Activated CD8-positive, alpha-beta memory T cell treated with anti-CD3 and anti-CD28 coated beads, Interleukin-2, amount 50 U/mL, for 1 hour (primary cell): ENCODE results near the gene DAB2IP.

ENCODE experiments used
- DNase-seq: peaks from one replicate; pipeline ENCODE4 v3.0.0-alpha.2; 2020; ENCODE audit errors: extremely low read depth

Gene DAB2IP

DNA sequence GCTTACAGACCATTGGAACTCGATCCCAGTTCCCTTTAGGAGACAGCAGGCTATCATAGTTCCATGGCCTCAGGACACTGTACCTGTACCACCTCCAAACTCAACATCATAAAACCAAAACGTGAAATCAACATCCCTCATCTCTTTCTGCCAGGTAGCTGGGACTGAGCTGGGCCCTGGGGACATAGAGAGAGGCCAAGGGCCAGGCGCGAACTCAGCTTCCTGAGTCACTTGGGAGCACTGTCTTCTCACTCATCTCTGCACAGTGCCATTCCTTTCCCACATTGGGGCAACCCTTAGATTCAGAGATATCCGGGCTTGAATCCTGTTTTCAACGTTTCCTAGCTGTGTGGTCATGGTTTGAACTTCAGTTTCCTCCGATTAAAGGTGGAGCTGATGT is 12.2 kb downstream of the DAB2IP start:
- DNase-seq, result no peak

DNA sequence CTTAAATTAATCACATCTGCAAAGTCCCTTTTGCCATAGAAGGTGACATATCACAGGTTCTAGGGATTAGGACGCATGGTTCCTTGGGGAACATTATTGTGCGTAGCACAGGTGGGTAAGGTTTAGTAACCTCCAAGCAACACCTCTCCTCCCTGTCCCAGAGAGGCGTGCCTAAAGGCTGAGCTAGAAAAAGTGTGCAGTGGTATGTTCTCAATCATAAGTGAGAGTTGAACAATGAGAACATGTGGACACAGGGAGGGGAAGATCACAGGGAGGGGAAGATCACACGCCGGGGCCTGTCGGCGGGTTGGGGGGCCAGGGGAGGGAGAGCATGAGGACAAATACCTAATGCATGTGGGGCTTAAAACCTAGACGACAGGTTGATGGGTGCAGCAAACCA is 14.9 kb downstream of the DAB2IP start:
- DNase-seq, result no peak

DNA sequence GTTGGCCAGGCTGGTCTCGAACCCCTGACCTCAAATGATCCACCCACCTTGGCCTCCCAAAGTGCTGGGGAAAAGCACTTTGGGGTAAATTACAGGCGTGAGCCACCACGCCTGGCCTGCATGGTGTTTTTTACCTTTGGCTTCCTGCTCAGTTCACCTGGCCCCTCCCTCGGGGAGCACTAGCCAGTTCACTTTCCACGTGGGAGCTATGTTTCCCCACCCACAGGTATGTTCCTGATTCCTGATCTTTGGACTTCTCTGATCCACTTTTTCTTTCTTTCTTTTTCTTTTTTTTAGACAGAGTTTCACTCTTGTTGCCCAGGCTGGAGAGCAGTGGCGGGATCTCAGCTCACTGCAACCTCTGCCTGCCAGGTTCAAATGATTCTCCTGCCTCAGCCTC is 15.8 kb downstream of the DAB2IP start:
- no peak for DNase-seq

GRCh38 chr9:121667890-121668289 is 16.5 kb downstream of the DAB2IP start:
- DNase-seq, result no peak

DNA sequence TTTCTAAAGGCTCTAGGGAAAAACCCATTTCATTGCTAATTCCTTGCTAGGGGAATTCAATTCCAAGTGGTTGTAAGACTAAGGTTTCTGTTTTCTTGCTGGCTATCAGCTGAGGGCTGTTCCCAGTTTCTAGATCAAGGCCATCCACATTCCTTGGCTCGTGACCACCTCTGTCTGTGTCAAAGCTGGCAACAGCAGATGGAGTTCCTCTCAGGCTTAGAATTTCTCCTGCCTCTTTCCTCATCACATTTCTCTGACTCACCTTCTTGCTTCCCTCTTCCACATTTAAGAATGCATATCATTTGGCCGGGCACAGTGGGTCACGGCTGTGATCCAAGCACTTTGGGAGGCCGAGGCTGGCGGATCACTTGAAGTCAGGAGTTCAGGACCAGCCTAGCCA is 19.0 kb downstream of the DAB2IP start:
- no peak for DNase-seq

GRCh38 chr9:121671612-121672155 is 20.2 kb downstream of the DAB2IP start:
- DNase-seq, result no peak

- DNase-seq, result no peak
These were observed 20.8 kb downstream of the DAB2IP start for GRCh38 chr9:121672213-121672612.

DNA sequence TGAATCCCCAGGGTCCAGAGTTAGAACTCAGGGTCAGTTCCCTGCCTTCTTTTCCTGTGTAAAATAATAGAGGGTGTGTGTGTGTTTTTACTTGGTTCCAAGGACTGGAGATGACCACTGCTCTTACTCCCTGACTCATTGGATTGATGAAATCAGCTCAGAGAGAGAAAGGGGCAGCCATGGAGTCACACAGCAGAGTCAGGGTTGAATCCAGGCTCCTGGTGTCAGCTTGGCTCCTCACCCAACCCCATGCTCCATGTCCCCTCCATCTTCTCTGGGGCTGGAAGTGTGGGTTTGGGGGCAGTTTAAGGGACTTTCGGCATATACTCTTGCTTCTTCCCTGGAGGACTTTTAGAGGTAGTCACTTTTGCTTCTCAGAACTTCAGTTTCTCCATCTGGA is 21.6 kb downstream of the DAB2IP start:
- DNase-seq, result no peak

GRCh38 chr9:121673576-121673975 is 22.1 kb downstream of the DAB2IP start:
- no peak for DNase-seq

DNA sequence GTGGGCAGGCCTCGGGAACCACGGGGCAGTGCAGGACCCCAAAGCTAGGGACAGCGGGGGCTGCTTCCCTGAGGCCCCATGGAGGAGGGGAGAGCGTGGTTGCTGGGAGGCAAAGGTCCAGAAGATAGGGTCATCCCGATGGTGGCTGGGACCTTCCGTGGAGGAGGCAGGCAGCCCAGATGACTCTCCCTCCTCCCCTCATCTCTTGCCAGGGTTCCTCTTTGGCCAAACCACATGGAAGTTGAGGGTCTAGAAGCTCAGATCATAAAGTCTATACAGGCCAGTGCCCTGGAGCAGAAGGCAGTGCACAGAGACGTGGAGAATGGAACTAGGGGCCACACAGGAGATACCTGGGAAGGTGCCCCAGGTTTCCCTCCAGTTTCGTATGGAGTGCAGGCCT is 22.6 kb downstream of the DAB2IP start:
- no peak for DNase-seq

DNA sequence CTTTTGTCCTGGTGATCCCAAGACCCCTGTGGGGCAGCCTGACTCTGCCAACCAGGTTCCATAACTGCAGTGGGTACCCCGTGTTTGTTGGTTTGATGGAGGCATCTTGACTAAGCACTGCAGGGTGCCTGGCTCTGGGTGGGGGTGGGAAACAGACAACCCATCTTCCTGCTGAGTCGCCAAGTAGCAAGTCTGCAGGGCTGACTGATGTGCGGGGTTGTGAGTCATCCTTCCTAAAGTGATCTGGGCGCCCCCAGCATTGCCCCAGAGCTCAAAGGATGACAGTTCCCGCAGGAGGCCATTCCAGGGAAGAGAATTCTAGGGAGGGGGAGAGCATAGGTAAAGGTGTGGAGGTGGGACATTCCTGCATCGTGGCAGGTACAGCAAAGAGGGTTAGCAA is 23.5 kb downstream of the DAB2IP start:
- no peak for DNase-seq

GRCh38 chr9:121675381-121675780 is 23.9 kb downstream of the DAB2IP start:
- no peak for DNase-seq

DNA sequence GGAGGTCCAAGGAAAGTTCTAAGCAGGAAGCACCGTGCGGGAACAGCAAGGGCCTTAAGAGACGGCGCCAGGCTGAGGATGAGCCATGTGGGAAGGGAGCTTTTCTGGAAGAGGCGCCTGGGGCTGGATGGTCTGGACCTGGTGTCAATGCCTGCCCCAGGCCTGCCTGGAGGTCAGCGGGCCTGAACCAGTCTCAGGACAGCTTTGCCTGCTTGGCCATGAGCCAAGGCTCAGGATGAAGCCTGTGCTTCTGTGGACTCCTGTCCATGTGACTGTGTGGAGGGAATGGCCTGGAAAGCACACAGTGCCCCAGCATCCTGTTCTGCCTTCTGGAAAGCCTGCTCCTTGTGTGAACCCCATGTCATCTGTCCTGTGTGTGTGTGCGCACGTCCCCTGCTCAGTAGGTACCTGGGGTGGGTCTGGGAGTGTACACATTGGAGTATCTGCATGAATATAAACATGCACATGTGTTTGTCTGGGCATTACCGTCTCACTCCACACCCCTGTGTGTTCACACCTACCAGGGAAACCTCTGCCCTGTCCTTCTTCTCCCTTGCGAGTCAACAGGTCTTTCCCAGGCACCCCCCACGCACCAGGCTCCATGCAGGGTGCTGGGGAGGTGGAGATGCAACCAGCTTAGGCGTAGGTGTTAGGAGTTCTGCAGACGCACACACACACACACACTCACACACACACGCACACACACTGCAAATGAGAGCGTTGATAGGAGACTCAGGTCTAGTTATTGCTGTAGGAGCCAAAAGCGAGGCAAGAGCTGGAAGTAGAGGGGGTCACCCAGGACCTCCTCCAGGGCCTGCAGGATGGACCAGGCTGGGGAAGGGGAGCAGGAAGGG is 24.8 kb downstream of the DAB2IP start:
- DNase-seq, result no peak

DNA sequence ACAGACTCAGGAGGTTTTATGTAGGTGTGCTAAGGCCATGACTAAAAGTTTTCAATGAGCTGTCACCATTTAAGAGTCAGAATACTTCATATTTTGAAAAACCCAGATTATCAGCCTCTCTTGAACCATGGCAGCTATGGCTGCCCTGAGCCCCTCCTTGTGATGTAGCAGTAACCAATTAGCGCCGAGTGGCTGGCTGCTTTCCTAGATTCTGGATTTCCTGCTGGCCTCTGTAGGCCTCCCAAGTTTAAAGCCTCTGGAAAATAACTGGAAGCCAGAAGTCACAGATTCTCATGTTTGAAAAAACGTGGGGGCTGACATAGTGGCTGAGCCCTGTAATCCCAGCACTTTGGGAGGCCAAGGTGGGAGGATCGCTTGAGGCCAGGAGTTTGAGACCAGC is 25.5 kb downstream of the DAB2IP start:
- DNase-seq, result no peak

DNA sequence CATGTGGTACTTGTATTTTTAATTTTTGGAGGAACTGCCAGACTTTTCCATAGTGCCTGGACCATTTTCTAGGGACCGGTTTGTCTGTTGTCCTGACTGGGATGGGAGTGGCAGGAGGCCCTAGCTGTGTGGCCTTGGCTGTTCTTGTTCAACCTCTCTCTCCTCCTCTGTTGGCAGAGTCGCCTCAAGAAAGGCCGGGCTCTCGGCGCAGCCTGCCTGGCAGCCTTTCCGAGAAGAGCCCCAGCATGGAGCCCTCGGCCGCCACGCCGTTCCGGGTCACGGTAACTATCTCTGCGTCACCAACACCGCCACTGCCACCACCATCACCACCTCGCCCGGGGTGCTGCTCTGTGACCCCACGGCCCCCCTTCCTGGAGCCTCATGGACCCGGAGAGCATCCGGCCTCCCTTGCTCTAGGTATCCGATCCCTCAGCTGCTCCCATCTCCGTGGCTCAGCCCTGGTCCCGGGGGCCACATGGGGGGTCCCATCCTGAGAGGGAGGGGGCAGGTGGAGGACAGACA is 27.1 kb downstream of the DAB2IP start:
- DNase-seq, result no peak

DNA sequence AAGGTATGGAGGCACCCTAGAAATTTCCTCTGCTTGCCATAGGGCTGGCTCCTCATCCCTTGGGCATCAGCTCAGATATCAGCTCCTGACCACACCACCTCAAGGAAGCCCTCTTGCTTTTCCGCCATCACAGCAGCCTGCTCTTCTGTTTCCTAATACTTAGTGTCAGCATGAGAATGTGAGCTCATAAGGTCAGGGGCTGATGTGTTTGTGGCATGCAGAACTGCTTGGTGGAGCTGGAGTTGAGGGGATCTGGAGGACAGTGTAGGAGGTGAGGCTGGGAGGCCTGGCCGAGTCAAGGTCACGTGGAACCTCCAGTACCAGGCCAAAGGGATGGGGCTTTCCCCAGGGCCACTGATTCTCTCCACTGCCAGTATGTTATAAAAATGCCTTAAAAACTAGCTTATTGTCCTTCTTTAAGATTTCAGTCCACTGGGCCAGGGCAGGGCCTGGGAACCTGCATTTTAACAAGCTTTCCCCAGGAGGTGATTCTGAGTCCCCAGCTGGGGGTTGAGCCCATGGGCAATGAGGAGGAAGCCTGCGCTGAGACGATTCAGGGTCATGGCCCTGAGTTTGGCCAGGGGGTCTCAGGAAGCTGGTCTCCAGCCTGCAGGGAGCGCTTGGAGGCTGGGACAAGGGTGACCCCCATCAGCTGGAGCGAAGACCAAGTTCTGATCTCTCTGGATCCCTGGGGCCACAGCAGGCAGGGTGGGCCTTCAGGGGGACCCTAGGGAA is 28.6 kb downstream of the DAB2IP start:
- DNase-seq, result no peak

DNA sequence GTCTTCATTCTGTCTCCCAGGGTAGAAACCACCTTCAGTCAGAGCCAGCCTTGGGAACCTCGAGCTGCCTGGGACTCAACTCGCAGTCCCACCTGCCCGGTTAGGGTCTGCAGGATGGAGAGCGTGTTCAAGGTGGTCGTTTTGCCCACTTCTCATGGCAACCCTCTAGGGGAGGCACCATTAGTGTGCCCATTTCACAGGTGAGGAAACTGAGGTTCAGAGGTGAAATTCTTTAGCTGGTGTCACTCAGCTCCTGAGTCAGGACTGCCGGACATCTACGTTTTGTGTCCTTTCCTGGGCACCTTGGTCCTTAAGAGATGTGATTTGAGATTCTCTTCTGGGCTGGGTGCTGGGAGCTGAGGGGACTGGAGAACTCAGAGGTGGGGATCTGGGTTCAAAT is 30.0 kb downstream of the DAB2IP start:
- DNase-seq, result no peak

GRCh38 chr9:121682201-121682600 is 30.8 kb downstream of the DAB2IP start:
- no peak for DNase-seq

GRCh38 chr9:121682926-121683515 is 31.6 kb downstream of the DAB2IP start:
- no peak for DNase-seq

- no peak for DNase-seq
These were observed 32.2 kb downstream of the DAB2IP start for GRCh38 chr9:121683652-121684051.

DNA sequence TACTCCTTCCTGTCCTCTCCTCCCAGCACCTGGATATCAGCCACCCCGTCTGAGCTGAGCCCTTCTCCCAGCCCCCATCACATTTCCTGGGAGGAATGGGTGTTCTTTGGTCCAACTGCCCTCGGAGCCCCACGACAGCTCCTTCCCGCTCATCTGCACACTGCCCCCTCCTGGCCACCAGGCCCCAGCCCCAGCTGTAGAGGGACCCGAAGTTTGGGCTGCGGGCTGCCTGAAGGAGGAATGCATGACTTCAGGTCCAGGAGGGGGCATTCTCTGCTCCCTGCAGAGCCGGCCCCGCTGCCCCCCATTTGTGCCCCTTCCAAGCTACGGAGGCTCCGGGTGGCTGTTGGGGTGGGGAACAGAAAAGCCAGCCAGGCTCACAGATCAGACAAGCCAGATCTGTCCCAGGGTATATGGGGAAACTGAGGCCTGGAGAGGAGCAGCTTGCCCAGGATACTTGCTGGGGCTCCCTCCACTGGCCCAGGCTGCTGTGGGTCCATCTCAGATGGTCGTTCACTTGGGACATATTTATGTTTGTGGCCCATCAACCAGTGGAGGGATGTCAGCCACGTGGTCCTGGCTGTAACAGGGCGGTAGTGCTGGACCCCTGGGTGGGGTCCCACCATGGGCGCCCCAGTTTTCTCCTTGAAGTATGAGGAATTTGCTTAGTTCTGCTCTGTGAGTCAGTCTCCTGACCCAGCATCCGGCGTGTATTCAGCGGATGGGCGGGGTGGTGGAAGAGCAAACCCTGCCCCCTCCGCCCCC is 33.1 kb downstream of the DAB2IP start:
- no peak for DNase-seq
